ENCODE data around the gene TUBB4B.

The TUBB4B gene

DNA sequence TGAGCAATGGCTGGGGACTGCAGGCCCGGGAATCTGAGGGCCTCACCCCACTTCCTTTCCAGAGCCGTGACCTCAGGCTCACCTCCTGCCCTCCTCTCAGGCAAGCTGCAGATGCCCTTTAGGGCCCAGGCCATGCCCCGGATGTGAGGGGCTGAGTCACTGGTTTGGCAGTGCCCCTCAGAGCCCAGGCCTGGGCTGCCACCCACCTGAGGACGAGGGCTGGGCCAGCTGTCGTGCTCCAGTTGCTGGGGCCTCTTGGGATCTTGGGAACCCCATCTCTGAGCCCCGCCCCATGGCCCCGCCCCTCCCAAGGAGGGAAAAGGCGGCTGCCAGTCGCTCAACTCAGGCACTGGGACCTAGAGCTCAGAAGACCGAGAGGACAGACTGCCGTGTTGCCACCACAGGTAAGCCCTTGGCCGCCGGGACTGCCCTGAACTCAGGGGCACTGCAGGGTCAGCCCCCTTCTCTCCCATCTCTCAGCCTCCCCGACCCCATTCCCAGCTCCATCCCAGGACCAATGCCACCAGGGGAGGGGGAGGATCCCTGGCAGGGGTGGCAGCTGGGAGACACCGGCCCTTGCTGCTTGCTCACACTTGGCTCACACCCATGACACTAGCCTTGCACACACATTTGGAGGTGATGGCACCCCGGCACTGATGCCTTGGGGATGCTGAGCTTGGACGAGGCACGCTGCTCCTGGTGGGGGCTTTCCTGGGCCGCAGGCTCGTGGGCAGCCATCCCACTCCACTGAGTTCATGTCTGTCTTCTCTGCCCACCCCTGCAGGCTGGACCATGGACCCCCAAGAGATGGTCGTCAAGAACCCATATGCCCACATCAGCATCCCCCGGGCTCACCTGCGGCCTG is 16.0 kb upstream of the TUBB4B start, which contains the start of gene CYSRT1:
CYSRT1 (plus strand) TSS at position 345 of the 865 bp plus-strand sequence; CDS start at position 793, 448 bp downstream.
- H3K4me3 ChIP-seq (ENCODE audit: low read depth, low read length), result peak within 1 kb of the TSS; percentile 89
- peak within 1 kb of the TSS; percentile 83; the same call in 1 of the 2 replicates for H3K27ac ChIP-seq (ENCODE audit: extremely low read depth, low read depth, low read length)
- POLR2A ChIA-PET, result interaction anchor here (3.5 to 17.2 kb wide), 3 partner anchors 16 to 95 kb away, joined by 31 to 304 read pairs (median 234); partner anchors contain the start of genes NDOR1, TMEM203, TPRN and TUBB4B
- no peaks in the 10 kb centered on the region for H3K9me3 ChIP-seq (ENCODE audit: control insufficient read depth, insufficient read depth, low read depth, low read length)
- peaks cover 4% of the 10 kb centered on the region for H3K4me1 ChIP-seq (ENCODE audit: control insufficient read depth, insufficient read depth, low read length)
- peaks cover 0 to 3% of the 10 kb centered on the region in 2 experiments; a peak in 1 of 3 replicates for H3K36me3 ChIP-seq (ENCODE audit: control insufficient read depth in 2 of 2, insufficient read depth in 1 of 2, low read length in 2 of 2)
- CTCF ChIA-PET, result interaction anchor here (0.7 to 6.7 kb wide), 10 partner anchors 9 to 445 kb away, joined by 3 to 69 read pairs (median 4); partner anchors contain the start of genes NPDC1, SAPCD2 and TUBB4B
- TF ChIP-seq ZNF544 (tag by site-specific recombination; IDR thresholded peaks at IDR 0.05) (no peak), ZNF140 (tag by site-specific recombination; IDR thresholded peaks at IDR 0.05) (no peak), ZNF561 (tag by site-specific recombination; IDR thresholded peaks at IDR 0.05; ENCODE audit: borderline replicate concordance) (no peak), ZNF623 (tag by site-specific recombination; IDR thresholded peaks at IDR 0.05) (no peak), SP3 (tag by site-specific recombination; IDR thresholded peaks at IDR 0.05) (peak; percentile 44), ZNF19 (tag by site-specific recombination; IDR thresholded peaks at IDR 0.05; ENCODE audit: low read depth) (no peak), KLF1 (tag by site-specific recombination; IDR thresholded peaks at IDR 0.05) (peak; percentile 45), ZFP69B (tag by site-specific recombination; IDR thresholded peaks at IDR 0.05) (no peak), ZSCAN23 (tag by site-specific recombination; IDR thresholded peaks at IDR 0.05) (no peak), SP2 (tag by site-specific recombination; IDR thresholded peaks at IDR 0.05) (peak; percentile 32), MZF1 (tag by site-specific recombination; IDR thresholded peaks at IDR 0.05; ENCODE audit: borderline replicate concordance) (no peak), ZNF473 (tag by site-specific recombination; IDR thresholded peaks at IDR 0.05) (no peak), SETDB1 (IDR thresholded peaks at IDR 0.05; ENCODE audit: insufficient read length, low read length) (no peak), ZNF571 (tag by site-specific recombination; IDR thresholded peaks at IDR 0.05) (no peak), ZNF202 (tag by site-specific recombination; IDR thresholded peaks at IDR 0.05; ENCODE audit: borderline replicate concordance) (no peak), ZNF501 (tag by site-specific recombination; IDR thresholded peaks at IDR 0.05) (no peak), ZBTB21 (tag by site-specific recombination; IDR thresholded peaks at IDR 0.05) (no peak)
- TF ChIP-seq, protein P1, sequence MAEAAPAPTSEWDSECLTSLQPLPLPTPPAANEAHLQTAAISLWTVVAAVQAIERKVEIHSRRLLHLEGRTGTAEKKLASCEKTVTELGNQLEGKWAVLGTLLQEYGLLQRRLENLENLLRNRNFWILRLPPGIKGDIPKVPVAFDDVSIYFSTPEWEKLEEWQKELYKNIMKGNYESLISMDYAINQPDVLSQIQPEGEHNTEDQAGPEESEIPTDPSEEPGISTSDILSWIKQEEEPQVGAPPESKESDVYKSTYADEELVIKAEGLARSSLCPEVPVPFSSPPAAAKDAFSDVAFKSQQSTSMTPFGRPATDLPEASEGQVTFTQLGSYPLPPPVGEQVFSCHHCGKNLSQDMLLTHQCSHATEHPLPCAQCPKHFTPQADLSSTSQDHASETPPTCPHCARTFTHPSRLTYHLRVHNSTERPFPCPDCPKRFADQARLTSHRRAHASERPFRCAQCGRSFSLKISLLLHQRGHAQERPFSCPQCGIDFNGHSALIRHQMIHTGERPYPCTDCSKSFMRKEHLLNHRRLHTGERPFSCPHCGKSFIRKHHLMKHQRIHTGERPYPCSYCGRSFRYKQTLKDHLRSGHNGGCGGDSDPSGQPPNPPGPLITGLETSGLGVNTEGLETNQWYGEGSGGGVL (tag by site-specific recombination; IDR thresholded peaks at IDR 0.05), result no peak
- TF ChIP-seq, protein P2, sequence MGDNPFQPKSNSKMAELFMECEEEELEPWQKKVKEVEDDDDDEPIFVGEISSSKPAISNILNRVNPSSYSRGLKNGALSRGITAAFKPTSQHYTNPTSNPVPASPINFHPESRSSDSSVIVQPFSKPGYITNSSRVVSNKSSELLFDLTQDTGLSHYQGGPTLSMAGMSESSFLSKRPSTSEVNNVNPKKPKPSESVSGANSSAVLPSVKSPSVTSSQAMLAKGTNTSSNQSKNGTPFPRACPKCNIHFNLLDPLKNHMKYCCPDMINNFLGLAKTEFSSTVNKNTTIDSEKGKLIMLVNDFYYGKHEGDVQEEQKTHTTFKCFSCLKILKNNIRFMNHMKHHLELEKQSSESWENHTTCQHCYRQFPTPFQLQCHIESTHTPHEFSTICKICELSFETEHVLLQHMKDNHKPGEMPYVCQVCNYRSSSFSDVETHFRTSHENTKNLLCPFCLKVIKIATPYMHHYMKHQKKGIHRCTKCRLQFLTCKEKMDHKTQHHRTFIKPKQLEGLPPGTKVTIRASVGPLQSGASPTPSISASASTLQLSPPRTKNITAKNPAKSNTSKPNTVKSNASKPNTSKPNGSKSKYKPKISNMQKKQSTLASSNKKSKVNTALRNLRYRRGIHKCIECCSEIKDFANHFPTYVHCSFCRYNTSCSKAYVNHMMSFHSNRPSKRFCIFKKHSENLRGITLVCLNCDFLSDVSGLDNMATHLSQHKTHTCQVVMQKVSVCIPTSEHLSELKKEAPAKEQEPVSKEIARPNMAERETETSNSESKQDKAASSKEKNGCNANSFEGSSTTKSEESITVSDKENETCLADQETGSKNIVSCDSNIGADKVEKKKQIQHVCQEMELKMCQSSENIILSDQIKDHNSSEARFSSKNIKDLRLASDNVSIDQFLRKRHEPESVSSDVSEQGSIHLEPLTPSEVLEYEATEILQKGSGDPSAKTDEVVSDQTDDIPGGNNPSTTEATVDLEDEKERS (tag by site-specific recombination; IDR thresholded peaks at IDR 0.05), result no peak
- TF ChIP-seq, protein P3, sequence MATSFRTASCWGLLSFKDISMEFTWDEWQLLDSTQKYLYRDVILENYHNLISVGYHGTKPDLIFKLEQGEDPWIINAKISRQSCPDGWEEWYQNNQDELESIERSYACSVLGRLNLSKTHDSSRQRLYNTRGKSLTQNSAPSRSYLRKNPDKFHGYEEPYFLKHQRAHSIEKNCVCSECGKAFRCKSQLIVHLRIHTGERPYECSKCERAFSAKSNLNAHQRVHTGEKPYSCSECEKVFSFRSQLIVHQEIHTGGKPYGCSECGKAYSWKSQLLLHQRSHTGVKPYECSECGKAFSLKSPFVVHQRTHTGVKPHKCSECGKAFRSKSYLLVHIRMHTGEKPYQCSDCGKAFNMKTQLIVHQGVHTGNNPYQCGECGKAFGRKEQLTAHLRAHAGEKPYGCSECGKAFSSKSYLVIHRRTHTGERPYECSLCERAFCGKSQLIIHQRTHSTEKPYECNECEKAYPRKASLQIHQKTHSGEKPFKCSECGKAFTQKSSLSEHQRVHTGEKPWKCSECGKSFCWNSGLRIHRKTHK (tag by site-specific recombination; IDR thresholded peaks at IDR 0.05), result no peak
- TF ChIP-seq, protein P4, sequence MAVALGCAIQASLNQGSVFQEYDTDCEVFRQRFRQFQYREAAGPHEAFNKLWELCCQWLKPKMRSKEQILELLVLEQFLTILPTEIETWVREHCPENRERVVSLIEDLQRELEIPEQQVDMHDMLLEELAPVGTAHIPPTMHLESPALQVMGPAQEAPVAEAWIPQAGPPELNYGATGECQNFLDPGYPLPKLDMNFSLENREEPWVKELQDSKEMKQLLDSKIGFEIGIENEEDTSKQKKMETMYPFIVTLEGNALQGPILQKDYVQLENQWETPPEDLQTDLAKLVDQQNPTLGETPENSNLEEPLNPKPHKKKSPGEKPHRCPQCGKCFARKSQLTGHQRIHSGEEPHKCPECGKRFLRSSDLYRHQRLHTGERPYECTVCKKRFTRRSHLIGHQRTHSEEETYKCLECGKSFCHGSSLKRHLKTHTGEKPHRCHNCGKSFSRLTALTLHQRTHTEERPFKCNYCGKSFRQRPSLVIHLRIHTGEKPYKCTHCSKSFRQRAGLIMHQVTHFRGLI (tag by site-specific recombination; IDR thresholded peaks at IDR 0.05), result no peak
- TF ChIP-seq, protein P5, sequence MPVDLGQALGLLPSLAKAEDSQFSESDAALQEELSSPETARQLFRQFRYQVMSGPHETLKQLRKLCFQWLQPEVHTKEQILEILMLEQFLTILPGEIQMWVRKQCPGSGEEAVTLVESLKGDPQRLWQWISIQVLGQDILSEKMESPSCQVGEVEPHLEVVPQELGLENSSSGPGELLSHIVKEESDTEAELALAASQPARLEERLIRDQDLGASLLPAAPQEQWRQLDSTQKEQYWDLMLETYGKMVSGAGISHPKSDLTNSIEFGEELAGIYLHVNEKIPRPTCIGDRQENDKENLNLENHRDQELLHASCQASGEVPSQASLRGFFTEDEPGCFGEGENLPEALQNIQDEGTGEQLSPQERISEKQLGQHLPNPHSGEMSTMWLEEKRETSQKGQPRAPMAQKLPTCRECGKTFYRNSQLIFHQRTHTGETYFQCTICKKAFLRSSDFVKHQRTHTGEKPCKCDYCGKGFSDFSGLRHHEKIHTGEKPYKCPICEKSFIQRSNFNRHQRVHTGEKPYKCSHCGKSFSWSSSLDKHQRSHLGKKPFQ (tag by site-specific recombination; IDR thresholded peaks at IDR 0.05), result no peak
- TF ChIP-seq, protein P6, sequence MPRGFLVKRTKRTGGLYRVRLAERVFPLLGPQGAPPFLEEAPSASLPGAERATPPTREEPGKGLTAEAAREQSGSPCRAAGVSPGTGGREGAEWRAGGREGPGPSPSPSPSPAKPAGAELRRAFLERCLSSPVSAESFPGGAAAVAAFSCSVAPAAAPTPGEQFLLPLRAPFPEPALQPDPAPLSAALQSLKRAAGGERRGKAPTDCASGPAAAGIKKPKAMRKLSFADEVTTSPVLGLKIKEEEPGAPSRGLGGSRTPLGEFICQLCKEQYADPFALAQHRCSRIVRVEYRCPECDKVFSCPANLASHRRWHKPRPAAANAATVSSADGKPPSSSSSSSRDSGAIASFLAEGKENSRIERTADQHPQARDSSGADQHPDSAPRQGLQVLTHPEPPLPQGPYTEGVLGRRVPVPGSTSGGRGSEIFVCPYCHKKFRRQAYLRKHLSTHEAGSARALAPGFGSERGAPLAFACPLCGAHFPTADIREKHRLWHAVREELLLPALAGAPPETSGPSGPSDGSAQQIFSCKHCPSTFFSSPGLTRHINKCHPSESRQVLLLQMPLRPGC (tag by site-specific recombination; IDR thresholded peaks at IDR 0.05), result no peak

All from HEK293 (cell line).